GM06990 (cell line): ENCODE data around the gene INSL3.

Source experiments
- DNase-seq: peaks from one replicate; pipeline ENCODE4 v3.0.0-alpha.2; 2011; ENCODE audit not compliant: insufficient read length; ENCODE audit errors: extremely low read depth
- H3K27me3 ChIP-seq: replicated peaks from 2 replicates; pipeline ENCODE4 v1.6.0; 2011; ENCODE audit warnings: low read length; ENCODE audit not compliant: control insufficient read depth, insufficient read depth
- H3K36me3 ChIP-seq: 2 replicates; pipeline ENCODE4 v1.5.1; 2011; ENCODE audit warnings: low read length; ENCODE audit not compliant: control insufficient read depth, insufficient read depth
- H3K4me3 ChIP-seq: replicated peaks from 2 replicates; pipeline ENCODE4 v1.5.1; 2011; ENCODE audit warnings: low read depth, mild to moderate bottlenecking, control low read depth, low read length
- CTCF ChIP-seq: IDR thresholded peaks from 2 replicates; pipeline ENCODE4 v1.5.1; 2011; ENCODE audit warnings: low read length, control low read depth, mild to moderate bottlenecking, inconsistent platforms; ENCODE audit not compliant: insufficient read depth, poor library complexity, severe bottlenecking

Gene INSL3

DNA sequence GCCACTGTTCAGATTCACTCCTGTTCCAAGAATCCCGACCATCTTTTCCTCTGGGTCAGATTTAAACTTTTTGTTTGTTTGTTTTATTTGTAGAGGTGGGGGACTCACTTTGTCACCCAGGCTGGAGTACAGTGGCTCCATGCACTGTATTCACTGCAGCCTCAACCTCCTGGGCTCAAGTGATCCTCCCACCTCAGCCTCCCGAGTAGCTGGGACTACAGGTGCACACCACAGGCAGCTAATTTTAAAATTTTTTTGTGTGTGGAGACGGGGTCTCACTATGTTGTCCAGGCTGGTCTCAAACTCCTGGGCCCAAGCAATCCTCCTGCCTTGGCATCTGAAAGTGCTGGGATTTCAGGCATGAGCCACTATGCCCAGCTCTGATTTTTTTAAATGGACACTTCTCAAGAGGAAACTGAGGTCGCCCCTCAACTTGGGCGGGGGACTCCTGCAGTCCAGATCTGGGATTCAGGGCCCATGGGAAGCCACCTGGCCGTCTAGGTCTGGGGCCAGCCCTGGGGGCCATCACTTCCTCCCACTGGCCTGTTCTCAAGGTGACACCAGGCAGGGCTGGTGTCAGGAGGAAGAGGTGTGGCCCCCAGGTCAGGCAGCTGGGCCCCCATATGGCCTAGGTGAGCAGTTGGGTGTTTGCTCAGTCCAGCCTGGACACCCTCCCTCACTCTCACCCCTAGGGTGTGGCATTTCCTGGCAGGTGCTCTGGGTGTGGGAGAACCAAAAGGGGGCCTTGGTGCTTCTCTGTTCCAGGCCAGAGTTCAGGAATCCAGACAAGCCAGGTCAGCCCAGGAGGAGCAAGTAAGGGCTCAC lies 25.1 kb downstream of the INSL3 start:
- H3K27me3 ChIP-seq: no peaks in the 10 kb centered on the region; the same call in 1 of the 2 replicates
- H3K36me3 ChIP-seq: no peaks in the 10 kb centered on the region
- no peak for DNase-seq
- TF ChIP-seq CTCF: no peak
- H3K4me3 ChIP-seq: no peak overlapping the region

- no peaks in the 10 kb centered on the region for H3K36me3 ChIP-seq
- no peak for TF ChIP-seq CTCF
- H3K4me3 ChIP-seq: no peak overlapping the region
- DNase-seq: no peak
- no peaks in the 10 kb centered on the region; the same call in 1 of the 2 replicates for H3K27me3 ChIP-seq
Measured at GRCh38 chr19:17795495-17795856, 25.8 kb downstream of the INSL3 start.

DNA sequence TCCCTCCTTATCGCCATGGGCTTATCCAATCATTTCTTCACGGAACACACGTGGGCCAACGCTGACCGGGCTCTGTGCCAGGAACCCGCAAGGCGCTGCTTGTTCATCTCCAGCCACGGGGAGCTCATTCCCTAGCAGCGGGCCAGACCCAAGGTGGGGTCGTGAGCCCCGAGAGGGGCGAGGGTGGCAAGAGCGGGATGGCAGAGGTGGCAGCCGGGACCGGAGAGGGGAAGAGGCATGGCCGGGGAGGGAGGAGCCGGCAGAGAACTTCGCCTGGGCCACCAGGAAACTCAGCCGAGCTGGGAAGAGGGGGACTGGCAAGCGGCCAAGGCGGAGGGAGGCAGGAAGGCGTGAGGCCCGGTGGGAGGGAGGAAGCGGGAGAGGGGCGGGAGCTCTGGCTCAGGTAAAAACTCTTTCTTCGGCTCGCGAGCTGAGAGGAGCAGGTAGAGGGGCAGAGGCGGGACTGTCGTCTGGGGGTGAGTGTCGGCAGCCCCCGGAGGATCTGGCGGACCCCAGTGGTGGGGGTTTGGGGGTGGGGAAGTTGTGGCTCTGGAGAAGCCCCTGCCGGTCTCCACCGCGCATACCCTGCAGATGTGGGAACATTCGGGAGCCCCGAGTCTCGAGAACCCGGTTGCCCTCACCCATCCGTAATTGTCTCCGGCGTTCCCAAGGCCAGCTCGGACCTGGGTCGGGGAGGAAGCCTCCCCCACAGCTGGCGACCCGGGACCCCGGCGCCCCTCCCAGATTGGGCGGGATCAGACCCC lies 26.4 kb downstream of the INSL3 start, which contains the start of gene B3GNT3:
Gene B3GNT3 (plus strand): TSS at position 408 of the 764 bp plus-strand sequence. CDS start 12,670 bp downstream, outside the sequence.
- Histone ChIP-seq H3K4me3 (no peak within 1 kb of the TSS), H3K36me3 (no peaks in the 10 kb centered on the region), H3K27me3 (no peaks in the 10 kb centered on the region; the same call in 1 of the 2 replicates)
- TF ChIP-seq CTCF: no peak
- no peak for DNase-seq

DNA sequence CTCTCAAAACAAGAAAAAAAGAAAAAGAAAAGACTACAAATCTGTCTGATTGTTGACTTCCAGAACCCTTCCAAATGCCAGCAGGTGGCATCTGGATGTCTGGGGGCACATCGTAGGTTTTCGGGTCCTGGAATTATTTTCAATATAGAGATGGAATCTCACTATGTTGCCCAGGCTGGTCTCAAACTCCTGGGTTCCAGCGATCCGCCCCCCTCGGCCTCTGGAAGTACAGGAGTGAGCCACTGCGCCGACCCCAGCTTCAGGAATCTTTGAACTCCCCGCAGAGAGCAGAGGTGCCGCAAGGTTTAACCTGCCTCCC lies 26.9 kb downstream of the INSL3 start:
- Histone ChIP-seq H3K27me3 (no peaks in the 10 kb centered on the region; the same call in 1 of the 2 replicates), H3K36me3 (no peaks in the 10 kb centered on the region)
- no peak for DNase-seq

More for the DNA sequence above, 26.9 kb downstream of the INSL3 start:
- no peak overlapping the region for H3K4me3 ChIP-seq
- no peak for TF ChIP-seq CTCF
